Measurements from ENCODE around the gene TTC33.

DNA sequence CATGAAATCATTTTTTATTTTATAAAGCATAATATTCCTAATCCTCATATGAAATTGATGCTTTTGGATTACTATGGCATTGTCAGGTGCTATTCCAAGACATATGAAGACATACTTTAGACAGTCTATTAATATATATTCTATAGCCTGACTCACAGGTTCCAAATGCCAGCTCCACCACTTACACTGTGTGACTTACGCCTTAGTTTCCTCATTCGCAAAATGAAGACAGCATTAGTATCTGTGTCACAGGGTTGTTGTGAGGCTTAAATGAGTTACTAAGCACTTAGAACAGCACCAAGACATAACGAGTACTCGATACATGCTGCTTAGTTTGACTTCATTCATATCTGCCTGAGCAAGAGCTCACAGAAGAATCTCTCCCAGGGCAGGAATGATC, 208.2 kb downstream of the TTC33 start:
- TF ChIP-seq TAF1 (IDR thresholded peaks at IDR 0.05; ENCODE audit: borderline replicate concordance, insufficient read depth, low read length) (no peak), REST (IDR thresholded peaks at IDR 0.05; ENCODE audit: insufficient read depth in 1 of 2, low read depth in 2 of 2, low read length in 2 of 2) (no peak)
